NCI-H774 (cell line): ENCODE results near the gene RNGTT.
"Not testable (repeated sequence)": the region's sequence is repeated elsewhere in the genome, so short reads cannot be mapped to it uniquely, and the experiment has no call there.

ENCODE experiments used
- DNase-seq: peaks from one replicate; lab custom pipeline; 2025; lab: John Stamatoyannopoulos, UW

The RNGTT gene

DNA sequence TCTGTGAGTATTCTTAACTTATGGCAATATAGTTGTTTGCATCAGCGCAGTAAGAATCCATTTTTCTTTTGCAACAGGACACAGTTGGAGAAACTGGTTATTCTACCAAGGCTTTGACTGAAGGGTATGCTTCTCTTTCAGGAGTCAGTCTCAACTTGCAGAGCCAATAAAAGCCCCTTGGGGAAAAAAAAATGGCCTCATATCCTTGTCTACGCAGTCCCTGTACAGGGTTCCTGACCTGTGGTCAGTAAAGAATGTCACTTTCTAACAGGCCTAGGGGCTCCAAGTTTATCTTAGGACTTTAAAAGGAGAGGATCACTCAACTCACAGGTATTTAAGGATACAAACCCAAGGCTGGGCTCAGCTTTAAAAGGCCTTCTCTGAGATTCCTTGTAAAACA, 6.9 kb upstream of the RNGTT start:
- DNase-seq, result no peak

DNA sequence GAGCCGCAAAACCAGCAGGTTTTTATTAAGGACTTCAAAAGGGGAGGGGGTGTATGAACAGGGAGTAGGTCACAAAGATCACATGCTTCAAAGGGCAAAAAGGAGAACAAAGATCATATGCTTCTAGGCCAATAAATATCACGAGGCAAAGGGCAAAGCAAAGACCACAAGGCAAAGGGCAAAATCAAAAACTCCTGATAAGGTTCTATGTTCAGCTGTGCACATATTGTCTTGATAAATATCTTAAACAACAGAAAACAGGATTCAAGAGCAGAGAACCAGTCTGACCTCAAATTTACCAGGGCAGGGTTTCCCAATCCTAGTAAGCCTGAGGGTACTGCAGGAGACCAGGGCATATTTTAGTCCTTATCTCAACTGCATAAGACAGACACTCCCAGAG, 5.8 kb upstream of the RNGTT start:
- not testable (repeated sequence) for DNase-seq

DNA sequence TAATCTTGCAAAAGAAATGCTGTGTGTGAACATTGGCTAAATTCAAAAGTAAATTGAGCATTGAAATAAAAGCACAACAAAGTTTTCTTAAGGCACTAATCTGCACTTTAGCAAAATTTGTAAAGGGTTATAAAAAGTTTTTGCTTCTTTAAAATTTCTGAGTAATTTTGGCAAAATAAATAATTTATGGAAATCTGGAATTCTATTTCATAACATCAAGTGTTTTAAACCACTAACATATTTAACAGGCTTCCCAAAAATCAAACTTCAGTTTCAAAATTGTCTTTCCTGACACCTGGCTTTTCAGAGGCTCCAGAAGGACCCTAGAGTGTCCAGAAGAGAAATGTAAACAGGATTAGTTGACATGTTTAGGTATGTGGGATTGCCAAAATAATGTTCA, 4.5 kb upstream of the RNGTT start:
- DNase-seq, result no peak

DNA sequence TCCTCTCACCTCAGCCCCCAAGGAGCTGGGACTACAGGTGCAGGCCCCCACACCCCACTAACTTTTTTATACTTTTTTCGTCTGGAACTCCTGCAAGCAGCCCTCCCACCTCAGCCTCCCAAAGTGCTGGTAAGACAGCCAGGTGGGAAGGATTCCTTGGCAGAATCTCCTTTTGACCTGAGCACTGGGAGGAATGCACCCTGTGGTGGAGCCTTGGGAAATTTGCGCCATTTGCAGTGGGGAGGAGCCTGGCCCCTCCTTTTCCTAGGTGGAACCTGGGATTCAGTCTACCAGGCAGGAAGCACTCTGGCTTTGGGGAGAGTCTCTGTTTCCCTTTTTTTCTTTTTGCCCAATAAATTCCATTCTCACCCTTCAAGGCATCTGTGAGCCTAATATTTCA, 2.3 kb upstream of the RNGTT start:
- DNase-seq, result no peak

DNA sequence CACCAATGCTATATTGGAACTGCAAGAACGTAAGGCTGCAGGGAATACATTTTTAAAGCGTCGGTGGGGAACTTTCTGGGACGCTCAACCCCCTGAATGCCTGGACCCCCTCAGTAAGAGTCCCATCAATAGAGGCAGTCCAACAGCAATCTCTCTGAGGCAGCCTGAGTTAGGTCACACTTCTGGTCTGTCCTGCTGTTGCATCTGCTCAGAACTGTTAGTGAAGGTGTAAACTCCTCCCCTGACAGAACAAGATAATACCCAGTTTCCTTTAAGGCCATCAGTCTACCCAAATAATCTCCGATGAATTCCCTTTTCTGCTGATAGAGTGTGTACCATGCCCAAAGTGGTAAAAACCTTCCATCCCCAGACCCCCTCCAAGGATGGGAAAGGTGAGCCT, 1.1 kb upstream of the RNGTT start:
- DNase-seq, result no peak

DNA sequence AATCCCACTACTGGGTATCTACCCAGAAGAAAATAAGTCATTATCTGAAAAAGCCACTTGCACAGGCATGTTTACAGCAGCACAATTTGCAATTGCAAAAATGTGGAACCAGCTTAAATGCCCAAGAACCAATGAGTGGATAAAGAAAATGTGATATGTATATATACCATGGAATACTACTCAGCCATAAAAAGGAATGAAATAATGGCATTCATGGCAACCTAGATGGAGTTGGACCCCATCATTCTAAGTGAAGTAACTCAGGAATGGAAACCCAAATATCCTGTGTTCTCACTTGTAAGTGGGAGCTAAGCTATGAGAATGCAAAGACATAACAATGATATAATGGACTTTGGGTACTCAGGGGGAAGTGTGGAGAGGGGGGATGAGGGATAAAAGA, 4.6 kb downstream of the RNGTT start:
- no peak for DNase-seq

DNA sequence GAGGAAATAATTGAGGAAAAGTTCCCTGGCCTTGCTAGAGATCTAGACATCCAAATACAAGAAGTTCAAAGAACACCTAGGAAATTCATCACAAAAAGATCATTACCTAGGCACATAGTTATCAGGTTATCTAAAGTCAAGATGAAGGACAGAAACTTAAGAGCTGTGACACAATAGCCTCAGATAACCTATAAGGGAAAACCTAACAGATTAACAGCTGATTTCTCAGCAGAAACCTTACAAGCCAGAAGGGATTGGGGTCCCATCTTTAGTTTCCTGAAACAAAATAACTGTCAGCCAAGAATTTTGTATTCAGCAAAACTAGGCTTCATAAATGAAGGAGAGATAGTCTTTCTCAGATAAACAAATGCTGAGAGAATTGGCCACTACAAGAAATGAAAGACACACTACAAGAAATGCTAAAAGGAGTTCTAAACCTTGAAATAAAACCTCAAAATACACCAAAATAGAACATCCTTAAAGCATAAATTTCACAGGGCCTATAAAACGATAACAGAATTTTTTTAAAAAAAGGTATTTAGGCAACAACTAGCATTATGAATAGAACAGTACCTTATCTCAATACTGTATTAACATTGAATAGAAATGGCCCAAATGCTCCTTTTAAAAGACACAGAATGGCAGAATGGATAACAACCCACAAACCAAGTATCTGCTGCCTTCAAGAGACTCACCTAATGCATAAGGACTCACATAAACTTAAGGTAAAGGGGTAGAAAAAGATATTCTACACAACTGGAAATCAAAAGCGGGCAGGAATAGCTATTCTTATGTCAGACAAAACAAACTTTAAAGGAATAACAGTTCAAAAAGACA, 9.7 kb downstream of the RNGTT start:
- no peak for DNase-seq

DNA sequence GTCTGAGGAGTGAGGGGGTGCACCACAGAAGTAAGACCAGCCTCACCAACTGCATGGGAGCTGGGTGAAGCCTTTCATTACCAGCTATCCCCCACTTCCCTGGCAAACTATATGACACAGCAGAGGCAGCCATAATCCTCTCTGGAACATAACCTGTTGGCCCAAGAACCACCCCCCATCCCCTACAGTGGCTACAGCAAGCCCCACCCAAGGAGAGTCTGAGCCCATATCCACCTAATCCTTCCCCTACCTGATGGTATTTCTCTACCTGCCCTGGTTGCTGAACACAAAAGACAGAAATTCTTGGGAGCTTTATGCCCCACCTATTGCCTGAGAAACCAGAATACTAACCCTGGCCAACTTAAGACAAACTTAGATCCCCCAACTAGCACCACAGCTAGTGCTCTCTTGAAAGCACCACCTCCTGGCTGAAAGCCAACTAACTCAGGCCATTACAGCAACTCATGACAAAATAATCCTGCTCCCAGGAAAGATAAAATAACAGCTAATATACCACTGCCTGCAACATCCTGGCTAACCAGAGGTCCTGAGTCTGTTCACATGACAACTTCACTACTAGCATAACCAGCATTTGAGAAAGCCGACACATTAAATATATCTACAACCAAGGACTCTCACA, 11.2 kb downstream of the RNGTT start:
- DNase-seq, result no peak

DNA sequence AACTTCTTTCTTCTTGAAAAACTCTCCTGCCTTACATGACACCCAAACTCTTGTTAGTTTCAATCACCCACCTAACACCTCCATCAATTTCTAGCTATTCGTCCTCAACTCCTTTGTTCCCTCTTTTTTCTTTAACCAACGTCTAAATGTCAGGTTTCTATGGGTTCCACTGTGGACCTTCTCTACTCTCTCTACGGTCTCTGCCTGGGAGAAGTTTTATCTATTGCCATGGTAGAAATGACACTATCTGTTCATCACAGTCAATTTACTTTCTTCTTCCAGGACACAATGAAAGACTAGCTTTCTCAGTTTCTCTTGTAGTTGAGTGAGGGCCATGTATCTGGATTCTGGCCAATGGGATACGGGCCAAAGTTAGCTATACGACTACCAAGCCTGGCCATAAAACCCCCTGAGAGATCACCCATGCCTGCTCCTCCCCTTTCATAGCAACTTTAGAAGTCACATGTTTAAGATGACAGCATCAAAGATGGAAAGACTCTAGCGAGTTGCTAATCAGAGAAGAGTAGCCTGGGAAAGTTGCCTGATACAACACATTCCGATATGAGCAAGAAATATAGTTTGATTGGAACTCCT, 17.9 kb downstream of the RNGTT start:
- DNase-seq, result no peak

DNA sequence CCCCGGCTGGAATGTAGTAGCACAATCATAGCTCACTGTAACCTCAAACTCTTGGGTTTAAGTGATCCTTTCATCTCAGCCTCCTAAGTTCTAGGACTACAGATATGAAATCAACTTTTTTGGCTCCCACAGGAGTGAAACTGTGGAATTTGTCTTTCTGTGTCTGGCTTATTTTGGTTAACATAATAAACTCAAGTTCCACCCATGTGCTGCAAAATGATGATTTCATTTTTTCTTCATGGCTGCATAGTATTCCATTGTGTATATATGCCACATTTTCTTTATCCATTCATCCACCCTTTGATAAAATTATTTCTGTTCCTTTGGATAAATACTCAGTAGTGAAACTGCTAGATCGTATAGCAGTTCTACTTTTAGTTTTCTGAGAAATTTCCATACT, 29.9 kb downstream of the RNGTT start:
- DNase-seq, result no peak

DNA sequence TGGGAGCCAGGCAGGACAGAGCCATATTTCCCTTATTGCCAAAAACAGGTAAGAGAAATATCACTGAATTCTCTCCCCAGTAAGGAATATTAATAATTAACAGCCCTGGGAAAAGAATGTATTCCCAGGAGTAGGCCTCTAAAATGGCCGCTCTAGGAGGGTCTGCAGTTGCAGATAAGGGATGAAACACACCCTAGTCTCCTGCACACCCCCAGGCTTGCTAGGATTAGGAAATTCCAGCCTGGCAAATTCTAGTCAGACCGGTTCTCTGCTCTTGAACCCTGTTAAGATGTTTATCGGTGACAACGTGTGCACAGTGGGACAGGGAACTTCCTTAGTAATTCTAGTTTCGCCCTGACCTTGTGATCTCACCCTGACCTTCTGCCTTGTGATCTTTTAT, 31.4 kb downstream of the RNGTT start:
- not testable (repeated sequence) for DNase-seq

DNA sequence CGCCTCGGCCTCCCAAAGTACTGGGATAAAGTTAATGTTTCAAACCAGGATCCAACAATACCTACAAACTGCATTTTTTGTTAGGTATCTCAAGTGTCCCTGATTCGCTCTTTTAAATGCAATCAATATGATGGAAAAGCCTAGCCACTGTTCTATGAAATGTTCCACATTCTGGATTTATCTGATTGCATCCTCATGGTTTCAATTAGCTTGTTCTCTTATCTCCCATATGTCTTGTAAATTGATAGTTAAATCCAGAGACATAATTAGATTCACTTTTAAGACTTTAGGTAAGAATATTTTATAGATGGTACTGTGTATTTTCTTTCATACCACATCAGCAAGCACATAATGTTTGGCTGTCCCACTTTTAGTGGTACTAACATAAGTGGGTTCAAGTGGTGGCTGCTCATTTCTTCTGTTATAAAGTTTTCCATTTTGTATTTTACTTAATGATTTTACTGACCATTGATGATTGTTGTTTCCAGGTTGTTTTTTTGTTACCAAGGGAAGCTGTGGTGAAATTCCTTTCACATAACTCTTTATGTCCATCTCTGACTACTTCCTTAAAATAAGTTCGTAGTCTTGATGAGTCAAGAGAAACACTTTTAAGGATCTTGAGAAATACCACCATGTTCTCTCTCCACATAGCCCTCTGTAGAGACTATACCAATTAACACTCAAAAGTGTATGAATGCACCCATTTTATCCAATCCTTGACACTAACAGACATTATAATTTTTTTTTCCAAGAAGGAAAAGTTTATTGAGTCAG, 40.5 kb downstream of the RNGTT start:
- DNase-seq, result no peak

DNA sequence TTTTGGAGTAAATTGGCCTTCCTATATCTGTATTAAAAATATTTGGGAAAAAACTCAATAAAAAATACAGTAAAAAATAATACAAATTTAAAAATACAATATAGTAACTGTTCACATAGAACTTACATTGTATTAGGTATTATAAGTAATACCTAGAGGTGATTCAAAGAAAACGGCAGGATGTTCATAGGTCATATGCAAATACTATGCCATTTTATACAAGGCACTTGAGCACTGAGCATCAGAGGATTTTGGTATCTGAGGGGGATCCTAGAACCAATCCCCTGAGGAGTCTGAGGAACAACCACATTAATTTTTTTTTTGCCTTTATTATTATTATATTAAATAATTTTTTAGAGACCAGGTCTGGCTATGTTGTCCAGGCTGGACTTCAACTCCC, 41.7 kb downstream of the RNGTT start:
- DNase-seq, result no peak

DNA sequence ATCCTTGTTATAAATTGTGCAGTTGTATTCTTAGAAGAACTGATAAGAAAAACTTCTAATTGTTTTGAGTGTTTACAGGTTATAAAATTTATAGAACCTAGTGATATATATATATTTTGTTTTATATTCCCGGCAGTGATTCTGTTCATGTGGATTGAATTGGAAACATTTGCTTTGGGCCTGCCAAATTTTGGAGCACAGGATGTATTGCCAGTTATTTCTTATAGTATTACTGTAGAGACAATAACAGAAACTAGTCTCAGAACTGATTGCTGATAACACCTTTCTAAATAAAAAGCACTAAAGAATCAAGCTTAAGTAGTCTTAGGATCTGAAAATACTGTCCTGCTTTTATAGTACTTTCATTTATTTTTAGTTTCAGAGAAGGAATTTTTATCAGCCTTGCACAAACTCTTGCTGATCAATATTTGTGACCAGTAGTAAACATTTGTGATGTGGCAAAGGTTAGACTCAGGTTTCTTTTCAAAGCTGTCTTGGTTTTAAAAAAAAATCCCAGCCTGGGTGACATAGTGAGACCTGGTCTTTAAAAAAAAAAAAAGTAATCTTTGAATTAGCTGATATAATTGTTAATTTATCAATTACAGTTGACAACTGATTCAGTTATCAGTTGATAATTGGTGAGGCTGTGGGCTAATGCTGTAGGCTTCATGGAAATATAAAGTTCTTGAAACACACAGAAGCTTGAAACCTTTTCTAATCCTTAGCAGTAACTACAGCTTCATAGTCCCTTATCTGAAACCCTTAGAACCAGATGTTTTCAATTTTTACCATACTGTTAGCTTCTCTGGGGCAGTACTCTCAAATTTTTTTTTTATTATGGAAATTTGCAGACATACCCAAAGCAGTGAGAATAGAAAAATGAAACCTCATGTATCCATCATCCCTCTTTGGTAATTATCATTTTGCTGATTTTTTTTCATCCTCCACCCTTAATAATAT, 42.4 kb downstream of the RNGTT start:
- no peak for DNase-seq

DNA sequence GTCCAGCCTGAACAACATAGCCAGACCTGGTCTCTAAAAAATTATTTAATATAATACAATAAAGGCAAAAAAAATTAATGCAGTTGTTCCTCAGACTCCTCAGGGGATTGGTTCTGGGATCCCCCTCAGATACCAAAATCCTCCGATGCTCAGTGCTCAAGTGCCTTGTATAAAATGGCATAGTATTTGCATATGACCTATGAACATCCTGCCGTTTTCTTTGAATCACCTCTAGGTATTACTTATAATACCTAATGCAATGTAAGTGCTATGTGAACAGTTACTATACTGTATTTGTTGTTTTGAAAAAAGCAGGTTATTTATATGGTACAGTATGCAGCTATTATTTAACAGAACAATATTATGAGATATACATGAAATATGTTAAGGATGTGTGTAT, 43.3 kb downstream of the RNGTT start:
- no peak for DNase-seq

DNA sequence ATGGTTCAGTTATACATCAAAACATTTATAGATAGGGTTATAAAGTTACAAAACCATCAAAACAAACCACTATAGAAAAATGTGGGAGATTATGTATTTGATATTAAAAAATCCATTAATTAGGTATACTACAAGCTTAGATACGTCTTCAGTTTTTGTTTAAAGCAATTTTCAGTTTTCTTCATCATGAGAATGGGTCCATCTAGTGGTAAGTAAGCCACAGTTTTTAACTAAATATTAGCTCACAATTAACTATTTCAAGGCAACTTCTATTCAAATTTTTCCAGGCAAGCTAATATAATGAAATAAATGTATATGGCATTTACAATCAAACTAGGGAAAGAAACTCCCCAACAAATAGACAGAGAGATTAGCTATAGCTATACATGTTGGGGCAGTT, 44.4 kb downstream of the RNGTT start:
- DNase-seq, result no peak

DNA sequence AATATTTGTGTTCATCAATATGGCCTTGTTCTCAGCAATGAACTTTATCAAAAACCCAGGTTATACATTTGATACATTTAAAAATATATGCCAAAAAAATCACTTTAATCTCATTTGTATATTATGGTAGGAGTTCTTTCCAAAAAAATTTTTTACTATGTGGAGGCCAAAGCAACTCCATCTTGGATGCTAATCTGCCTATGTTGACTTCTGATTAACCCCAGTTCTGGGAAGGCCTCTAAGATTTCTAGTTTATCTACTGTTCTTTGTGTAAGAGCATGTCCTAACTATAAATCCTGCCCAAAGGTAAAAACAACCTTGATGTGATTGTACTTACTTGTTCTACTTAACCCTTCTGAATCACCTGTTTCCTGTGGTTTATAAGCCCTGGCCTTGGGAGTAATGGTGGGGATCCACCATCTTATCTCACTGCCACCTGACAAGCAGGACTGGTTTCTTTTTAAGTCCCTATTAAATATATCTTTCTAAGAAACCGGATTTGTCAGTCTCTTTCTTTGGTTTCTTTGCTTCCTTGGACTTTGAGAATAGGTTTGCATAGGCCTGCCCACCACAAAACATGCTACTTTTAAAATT, 46.7 kb downstream of the RNGTT start:
- DNase-seq, result no peak

DNA sequence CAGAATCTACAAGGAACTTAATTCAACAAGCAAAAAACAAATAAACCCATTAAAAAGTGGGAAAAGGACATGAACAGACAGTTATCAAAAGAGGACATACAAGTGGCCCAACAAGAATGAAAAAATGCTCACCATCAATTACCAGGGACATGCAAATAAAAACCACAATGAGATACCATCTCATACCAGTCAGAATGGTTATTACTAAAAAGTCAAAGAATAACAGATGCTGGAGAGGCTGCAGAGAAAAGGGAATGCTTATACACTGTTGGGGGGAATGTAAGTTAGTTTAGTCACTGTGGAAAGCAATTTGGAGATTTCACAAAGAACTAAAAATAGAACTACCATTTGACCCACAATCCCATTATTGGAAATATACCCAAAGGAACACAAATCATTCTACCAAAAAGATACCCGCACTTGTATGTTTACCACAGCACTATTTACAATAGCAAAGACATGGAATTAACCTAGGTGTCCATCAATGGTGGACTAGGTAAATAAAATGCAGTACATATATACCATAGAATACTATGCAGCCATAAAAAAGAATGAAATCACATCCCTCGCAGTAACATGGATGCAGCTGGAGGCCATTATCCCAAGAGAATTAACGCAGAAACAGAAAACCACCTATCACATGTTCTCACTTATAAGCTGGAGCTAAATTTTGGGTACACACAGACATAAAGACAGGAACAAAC, 48.4 kb downstream of the RNGTT start:
- DNase-seq, result no peak

DNA sequence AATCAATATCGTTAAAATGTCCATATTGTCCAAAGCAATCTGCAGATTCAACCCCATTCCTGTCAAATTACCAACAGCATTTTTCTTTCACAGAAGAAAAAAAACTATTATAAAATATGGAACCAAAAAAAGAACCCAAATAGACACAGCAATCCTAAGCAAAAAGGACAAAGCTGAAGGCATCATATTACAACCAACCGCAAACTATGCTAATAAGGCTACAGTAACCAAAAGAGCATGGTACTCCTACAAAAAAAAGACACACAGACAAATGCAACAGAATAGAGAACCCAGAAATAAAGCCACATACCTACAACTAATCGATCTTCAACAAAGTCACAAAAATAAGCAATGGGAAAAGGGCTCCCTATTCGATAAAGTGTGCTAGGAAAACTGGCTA, 49.2 kb downstream of the RNGTT start:
- DNase-seq, result no peak

DNA sequence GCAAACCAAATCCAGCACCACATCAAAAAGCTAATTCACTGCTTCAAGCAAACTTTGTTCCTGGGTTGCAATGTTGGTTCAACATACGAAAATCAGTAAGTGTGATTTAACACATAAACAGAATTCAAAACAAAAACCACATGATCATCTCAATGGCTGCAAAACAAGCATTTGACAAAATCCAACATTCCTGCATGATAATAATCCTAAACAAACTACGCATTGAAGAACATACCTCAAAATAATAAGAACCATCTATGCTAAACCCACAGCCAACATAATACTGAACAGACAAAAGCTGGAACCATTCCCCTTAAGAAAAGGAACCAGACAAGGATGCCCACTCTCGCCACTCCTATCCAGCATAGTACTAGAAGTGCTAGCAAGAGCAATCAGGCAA, 49.9 kb downstream of the RNGTT start:
- DNase-seq, result no peak
